GM12878 (cell line): Measurements from ENCODE around the gene ITPRIP.

Experiments used
- EZH2 ChIP-seq: IDR thresholded peaks from 2 replicates; pipeline ENCODE4 v1.6.1; 2012; ENCODE audit warnings: low read depth, mild to moderate bottlenecking, control low read depth, inconsistent platforms, low read length, borderline replicate concordance; ENCODE audit not compliant: control insufficient read depth
- JUNB ChIP-seq: IDR thresholded peaks from 2 replicates; pipeline ENCODE4 v1.6.1; 2016; ENCODE audit warnings: antibody characterized with exemption, mild to moderate bottlenecking
- KDM1A ChIP-seq: fragments of 200-600 bp; sonication (generic); IDR thresholded peaks from 2 replicates; pipeline ENCODE4 v1.6.1; 2016; ENCODE audit warnings: borderline replicate concordance
- POLR2A ChIP-seq: IDR thresholded peaks from 2 replicates; pipeline ENCODE4 v1.6.1; 2011; ENCODE audit warnings: low read depth, mild to moderate bottlenecking, low read length
- POLR2AphosphoS2 ChIP-seq: IDR thresholded peaks from 2 replicates; pipeline ENCODE4 v1.6.1; 2011; ENCODE audit warnings: low read depth, mild to moderate bottlenecking, low read length, improper control_type of control experiment, moderate library complexity
- REST ChIP-seq: IDR thresholded peaks from 2 replicates; pipeline ENCODE4 v1.6.1; 2012; ENCODE audit warnings: mild to moderate bottlenecking, low read depth, low read length
- RFX5 ChIP-seq: IDR thresholded peaks from 2 replicates; pipeline ENCODE4 v1.6.1; 2011; ENCODE audit warnings: low read depth, low read length, improper control_type of control experiment
- SMAD1 ChIP-seq: fragments of 450-650 bp; IDR thresholded peaks from 2 replicates; pipeline ENCODE4 v1.6.1; 2018; ENCODE audit warnings: mild to moderate bottlenecking, low read depth; ENCODE audit not compliant: partially characterized antibody
- SRF ChIP-seq, 2 experiments: IDR thresholded peaks; 2 replicates each; pipeline ENCODE4 v1.6.1; 2011; ENCODE audit warnings: low read depth in 2 of 2, low read length in 2 of 2, mild to moderate bottlenecking in 1 of 2, moderate library complexity in 1 of 2
- ZNF622 ChIP-seq: fragments of 450-650 bp; IDR thresholded peaks from 2 replicates; pipeline ENCODE4 v1.6.1; 2017; ENCODE audit warnings: mild to moderate bottlenecking, inconsistent platforms
- TF ChIP-seq, protein P1 (sequence below), 3 experiments: IDR thresholded peaks in 2 of 3; conservative IDR thresholded peaks in 1 of 3; 2 replicates each; pipeline ENCODE4 v1.5.1; 2011; ENCODE audit warnings: low read depth in 3 of 3, low read length in 3 of 3, mild to moderate bottlenecking in 3 of 3, control low read depth in 2 of 3, moderate library complexity in 2 of 3, inconsistent platforms in 1 of 3, mixed read lengths in 1 of 3; ENCODE audit not compliant: control insufficient read depth in 2 of 3, insufficient read depth in 1 of 3; ENCODE audit errors: extremely low read depth in 1 of 3

DNA sequence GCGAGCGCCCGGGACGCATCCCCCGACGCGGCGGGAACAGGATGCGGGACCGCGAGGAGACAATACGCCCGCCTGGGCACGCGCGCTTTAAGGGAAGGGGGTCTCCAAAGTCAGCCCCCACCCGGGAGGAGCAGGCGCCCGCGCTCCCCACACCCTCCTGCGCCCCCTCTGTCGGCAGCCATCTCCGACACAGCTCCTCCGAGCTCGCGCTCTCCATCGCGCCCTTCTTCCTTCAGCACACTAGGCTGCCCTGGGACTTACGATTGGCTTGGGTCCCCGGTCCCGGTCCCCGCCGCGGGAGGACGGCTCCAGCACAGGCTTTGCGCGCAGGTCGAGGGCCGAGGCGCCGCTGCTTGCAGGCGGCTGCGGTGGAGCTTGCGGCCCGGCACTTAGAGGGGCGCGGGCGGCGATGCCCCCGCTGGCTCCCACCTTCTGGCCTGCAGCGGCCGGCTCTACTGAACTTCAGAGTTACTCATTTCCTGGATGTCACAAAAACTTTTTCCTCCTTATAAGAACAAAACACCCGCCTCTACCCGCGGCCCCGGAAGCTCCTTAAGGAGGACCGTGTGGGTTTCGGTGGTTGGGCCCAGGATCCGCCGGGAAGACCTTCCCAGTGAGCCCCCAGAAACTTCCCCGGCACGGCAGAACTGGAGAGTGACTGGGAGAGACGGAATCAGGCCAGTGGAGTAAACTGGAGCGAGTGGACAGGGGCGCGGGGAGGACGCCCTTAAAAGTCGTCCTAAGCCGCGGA, at the start of gene ITPRIP:
- TF ChIP-seq SRF (IDR thresholded peaks at IDR 0.05; ENCODE audit: low read depth in 2 of 2, low read length in 2 of 2) (peak in 1 of 2 experiments; percentile 59; a peak in 1 of 4 replicates), KDM1A (no peak), POLR2AphosphoS2 (0 out of 2 replicates have a peak, but pooled peaks have one; percentile 31), EZH2 (no peak), JUNB (no peak), RFX5 (no peak), SMAD1 (no peak), POLR2A (peak; percentile 91), ZNF622 (no peak), REST (no peak)
- TF ChIP-seq, protein P1, sequence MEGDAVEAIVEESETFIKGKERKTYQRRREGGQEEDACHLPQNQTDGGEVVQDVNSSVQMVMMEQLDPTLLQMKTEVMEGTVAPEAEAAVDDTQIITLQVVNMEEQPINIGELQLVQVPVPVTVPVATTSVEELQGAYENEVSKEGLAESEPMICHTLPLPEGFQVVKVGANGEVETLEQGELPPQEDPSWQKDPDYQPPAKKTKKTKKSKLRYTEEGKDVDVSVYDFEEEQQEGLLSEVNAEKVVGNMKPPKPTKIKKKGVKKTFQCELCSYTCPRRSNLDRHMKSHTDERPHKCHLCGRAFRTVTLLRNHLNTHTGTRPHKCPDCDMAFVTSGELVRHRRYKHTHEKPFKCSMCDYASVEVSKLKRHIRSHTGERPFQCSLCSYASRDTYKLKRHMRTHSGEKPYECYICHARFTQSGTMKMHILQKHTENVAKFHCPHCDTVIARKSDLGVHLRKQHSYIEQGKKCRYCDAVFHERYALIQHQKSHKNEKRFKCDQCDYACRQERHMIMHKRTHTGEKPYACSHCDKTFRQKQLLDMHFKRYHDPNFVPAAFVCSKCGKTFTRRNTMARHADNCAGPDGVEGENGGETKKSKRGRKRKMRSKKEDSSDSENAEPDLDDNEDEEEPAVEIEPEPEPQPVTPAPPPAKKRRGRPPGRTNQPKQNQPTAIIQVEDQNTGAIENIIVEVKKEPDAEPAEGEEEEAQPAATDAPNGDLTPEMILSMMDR (IDR thresholded peaks at IDR 0.05 in 2 of 3, conservative IDR thresholded peaks at IDR 0.05 in 1 of 3; ENCODE audit: control insufficient read depth in 2 of 3, extremely low read depth in 1 of 3, insufficient read depth in 1 of 3, low read depth in 3 of 3, low read length in 3 of 3) = peak; percentile 15 to 26 (median 18); a peak in 4 of 6 replicates
